PFSK-1 (cell line): Measurements from ENCODE around the gene CCIN.

Experiments
- POLR2AphosphoS5 ChIP-seq: IDR thresholded peaks from 2 replicates; pipeline ENCODE4 v1.6.1; 2012; ENCODE audit warnings: low read depth, mild to moderate bottlenecking, control low read depth, low read length, moderate library complexity
- TAF1 ChIP-seq: IDR thresholded peaks from 2 replicates; pipeline ENCODE4 v1.6.1; 2012; ENCODE audit warnings: low read length, control low read depth, borderline replicate concordance; ENCODE audit not compliant: insufficient read depth
- TF ChIP-seq, protein P1 (sequence below), 2 experiments: IDR thresholded peaks; 2 replicates each; pipeline versions ENCODE4 v1.6.1 to v1.8.0; 2011 to 2012; ENCODE audit warnings: low read depth in 2 of 2, low read length in 2 of 2, control low read depth in 1 of 2, inconsistent platforms in 1 of 2, mild to moderate bottlenecking in 1 of 2, moderate library complexity in 1 of 2; ENCODE audit not compliant: insufficient read depth in 1 of 2

- TF ChIP-seq POLR2AphosphoS5: no peak
- no peak for TF ChIP-seq TAF1
- TF ChIP-seq, protein P1, sequence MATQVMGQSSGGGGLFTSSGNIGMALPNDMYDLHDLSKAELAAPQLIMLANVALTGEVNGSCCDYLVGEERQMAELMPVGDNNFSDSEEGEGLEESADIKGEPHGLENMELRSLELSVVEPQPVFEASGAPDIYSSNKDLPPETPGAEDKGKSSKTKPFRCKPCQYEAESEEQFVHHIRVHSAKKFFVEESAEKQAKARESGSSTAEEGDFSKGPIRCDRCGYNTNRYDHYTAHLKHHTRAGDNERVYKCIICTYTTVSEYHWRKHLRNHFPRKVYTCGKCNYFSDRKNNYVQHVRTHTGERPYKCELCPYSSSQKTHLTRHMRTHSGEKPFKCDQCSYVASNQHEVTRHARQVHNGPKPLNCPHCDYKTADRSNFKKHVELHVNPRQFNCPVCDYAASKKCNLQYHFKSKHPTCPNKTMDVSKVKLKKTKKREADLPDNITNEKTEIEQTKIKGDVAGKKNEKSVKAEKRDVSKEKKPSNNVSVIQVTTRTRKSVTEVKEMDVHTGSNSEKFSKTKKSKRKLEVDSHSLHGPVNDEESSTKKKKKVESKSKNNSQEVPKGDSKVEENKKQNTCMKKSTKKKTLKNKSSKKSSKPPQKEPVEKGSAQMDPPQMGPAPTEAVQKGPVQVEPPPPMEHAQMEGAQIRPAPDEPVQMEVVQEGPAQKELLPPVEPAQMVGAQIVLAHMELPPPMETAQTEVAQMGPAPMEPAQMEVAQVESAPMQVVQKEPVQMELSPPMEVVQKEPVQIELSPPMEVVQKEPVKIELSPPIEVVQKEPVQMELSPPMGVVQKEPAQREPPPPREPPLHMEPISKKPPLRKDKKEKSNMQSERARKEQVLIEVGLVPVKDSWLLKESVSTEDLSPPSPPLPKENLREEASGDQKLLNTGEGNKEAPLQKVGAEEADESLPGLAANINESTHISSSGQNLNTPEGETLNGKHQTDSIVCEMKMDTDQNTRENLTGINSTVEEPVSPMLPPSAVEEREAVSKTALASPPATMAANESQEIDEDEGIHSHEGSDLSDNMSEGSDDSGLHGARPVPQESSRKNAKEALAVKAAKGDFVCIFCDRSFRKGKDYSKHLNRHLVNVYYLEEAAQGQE (IDR thresholded peaks at IDR 0.05; ENCODE audit: insufficient read depth in 1 of 2, low read depth in 2 of 2, low read length in 2 of 2): no peak
Measured at GRCh38 chr9:36128349-36128748, 40.8 kb upstream of the CCIN start.
